ENCODE measurements around the gene BNC2.

BNC2 gene

GRCh38 chr9:16396389-16396788 lies 474.1 kb downstream of the BNC2 start:
- DNase-seq: no peak

DNA sequence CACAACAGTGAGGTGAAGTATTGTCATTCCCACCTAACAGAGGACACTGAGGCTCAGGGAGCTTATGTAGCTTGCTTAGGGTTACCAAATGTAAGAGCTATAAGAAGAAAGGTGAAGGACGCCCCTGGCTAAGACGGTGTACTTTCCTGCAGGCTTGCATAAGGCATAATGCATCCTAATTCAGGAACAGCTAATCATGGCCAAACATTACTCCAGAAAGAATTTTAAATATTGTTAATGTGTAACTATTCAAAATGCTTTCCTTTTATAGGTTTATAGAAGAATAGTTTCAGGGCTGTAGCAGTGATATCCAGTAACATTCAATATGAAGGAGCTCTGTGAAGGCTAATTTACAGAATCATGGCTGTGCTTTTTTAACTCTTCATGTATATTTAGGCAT lies 479.1 kb downstream of the BNC2 start:
- DNase-seq: no peak

DNA sequence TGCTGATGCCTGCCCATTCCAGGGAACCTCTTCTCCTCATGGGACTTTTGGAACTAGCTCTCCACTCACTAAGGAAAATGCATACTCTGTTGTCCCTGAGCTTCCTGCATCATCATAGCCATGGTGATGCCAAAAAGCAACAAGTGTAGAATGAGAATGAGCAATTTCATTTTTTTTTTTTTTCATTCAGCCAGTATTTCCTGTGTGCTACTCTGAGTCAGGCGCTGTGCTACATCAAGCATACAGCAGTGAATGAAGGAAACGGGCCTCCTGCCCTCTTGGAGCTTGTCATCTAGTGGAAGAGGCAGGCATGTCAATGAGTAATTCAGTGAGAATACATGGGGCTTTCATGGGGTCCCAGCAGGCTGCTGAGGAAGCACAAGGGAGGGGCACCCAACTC lies 483.1 kb downstream of the BNC2 start:
- no peak for DNase-seq

DNA sequence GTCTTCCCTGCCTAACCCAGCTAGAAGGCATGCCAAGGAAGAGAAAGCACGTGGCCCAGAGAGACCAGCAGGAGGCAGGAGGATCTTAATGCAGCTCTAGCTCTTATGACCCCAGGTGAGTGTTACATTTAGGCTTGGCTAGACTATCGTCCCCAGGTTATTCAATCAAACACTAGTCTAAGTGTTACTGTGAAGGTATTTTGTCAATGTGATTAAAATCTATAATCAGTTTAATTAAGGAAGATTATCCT lies 483.7 kb downstream of the BNC2 start:
- no peak for DNase-seq

DNA sequence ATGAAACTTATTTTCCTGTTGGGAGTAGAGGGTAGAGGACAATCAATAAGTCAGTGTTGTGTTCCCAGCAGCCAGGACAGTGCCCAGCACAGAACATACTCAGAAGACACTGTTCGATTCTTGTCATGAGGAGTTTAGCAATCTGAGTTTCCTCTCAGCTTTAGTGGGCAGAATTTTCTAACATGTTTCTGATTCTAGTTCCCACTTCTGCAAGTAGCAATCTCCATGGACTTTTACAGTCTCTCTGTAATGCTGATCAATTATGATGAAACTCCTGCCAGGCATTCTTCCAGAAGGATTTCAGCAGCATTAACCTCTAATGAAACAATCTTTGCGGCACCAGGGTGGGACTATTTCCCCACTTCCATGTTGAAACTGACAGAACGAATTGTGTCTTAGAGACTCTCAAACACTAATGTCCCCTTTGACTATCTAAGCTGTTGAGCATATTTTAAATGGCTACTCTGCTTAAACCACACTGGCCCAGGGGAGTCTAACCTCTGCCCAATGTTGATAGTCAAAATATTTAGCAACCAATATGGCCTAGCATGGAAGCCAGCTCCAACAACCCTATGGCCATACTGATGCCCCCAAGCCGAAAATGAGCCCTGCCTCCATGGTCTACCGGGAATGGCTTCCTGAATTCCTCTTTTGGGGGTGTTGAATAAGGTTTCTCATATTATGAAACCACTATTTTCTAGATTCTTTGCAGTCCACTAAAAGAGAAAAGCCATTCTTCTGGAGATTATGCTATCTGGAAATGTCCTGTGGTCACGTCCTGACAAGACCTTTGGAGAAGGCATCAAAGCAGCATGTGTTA lies 484.3 kb downstream of the BNC2 start:
- DNase-seq: no peak

GRCh38 chr9:16385590-16385989 lies 484.9 kb downstream of the BNC2 start:
- DNase-seq: no peak

DNA sequence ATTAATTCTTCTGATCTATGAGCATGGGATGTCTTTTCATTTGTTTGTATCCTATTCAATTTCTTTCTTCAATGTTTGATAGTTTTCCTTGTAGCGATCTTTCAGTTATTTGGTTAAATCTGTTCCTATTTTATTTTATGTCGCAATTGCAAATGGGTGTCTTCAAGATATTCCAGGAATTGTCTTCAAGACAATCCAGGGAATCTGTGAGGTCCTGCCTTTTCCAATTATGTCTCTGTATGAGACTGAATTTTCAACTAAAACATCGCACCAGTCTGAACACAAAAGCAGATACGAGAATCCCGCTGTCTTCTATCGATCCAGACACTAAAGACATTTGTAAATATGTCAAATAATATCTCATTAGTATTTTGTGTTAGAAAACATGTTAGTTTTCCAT lies 485.5 kb downstream of the BNC2 start:
- no peak for DNase-seq

- DNase-seq: no peak
These were observed 493.2 kb downstream of the BNC2 start for GRCh38 chr9:16377311-16377710.

- no peak for DNase-seq
These were observed 499.2 kb downstream of the BNC2 start for GRCh38 chr9:16371306-16371705.

- DNase-seq: no peak
These were observed 499.8 kb downstream of the BNC2 start for GRCh38 chr9:16370647-16371046.

DNA sequence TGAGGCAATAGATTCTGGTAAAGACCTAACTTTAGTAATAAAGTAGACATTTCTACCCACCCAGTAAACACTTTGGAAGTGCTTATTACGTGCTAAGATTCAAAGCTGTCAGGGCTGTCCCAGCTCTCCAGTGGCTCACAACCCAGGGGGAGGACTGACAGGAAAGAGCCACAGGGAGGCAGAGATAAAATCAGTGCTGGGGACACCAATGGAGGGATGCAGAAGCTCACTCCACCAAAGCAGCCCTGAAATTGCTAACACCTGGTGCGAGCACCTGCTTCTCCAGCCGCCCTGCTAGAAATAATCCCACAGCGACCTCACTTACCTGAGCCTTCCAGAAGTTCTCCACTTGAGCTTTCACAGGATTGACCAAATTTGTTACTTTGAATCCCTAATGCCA lies 501.0 kb downstream of the BNC2 start:
- DNase-seq: no peak

DNA sequence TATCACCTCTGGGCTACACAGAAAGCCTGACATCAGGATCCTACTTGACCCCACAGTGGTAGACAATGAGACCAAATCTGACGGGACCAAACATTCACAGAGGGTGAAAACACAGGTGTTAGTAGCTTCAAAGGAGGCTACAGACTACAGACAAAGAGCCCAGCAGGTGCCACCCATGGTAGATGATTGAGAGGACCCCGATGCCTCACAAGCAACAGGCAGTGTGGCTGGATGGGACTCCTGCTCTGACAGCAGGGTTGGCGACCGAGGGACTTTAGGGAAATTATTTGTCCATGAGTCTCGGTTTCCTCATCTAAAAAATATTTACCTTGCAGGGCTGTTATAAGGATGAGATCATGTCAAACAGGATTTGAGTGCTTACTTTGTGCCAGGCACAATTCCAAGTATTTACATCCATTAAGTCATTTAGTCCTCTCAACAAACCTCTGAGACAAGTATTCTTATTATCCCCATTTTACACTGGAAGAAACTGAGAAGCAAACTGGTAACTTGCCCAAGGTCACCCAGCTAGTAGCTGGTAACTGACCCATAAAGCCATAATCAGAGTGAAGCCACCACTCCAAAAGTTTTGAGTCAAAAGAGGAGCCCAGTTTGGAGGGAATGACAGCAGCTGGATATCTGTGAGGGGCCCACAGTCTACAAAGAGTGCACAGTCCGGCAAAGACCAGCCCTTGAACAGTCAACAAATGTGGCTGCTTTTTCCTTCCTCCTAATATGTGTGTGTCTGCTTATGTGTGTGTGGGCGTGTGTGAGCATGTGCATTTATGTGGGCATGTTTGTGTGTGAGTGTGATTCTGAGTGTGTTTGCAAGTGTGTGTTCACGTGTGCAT lies 502.0 kb downstream of the BNC2 start:
- DNase-seq: no peak

DNA sequence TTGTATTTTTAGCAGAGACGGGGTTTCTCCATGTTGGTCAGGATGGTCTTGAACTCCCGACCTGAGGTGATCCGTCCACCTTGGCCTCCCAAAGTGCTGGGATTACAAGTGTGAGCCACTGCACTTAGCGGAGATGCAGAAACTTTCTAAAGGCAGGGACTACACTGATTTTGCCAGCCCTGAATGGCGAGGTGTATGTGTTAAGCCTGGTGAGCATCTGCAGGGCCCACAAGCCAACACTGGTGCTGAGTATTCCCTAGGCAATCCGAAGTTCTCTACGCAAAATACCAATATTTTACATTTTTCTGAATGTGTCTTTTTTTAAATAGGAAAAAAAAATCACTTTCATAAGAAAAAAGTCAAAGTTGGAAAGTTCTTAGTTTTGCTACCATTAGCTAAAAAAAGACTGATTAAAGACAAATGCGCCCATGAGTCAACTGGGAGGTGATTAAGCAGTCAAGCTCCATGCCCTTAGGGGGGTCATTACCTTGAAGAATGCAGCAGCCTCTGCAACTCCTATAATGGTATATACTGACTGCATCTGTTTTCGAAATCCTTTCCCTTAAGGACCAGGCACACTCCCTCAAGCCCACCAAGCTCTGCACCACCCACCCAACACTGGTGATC lies 502.8 kb downstream of the BNC2 start:
- DNase-seq: no peak

DNA sequence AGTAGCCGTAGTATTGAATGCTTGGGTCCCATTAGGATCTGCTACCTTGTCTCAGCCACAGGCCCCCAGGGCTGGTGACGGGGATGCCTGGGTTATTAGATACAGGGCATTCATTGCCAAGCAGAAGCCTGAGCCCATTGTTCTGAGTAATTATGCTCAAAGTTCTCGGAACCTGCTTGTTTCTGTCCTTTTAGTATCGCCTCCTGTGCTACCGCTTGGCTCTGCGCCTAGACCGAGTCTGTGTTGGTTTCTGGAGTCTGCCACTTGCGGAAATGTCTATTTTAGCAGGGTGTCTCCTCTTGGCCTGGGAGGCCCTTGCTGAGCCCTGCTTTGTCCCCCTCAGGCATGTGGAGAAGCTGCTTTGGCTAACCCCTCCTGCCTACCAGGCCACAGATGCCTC lies 506.1 kb downstream of the BNC2 start:
- no peak for DNase-seq

DNA sequence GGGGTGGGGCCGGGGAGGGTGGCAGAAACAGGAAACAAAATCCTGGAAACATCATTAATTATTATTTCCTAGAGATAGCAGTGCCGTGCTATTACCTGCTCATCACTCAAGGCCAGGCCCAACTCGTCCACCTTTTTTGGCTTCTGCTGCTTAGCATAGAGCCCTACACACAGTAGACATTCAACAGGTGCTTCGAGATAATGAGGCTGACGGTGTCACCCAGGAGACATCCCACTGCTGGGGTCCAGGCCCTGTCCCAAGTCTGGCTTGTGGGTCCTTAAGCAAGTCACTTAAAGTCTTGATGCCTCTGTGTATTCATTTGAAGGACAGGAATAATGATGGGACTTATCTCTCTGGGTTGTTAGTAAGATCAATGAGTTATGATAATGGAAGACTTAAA lies 506.6 kb downstream of the BNC2 start:
- DNase-seq: no peak

- no peak for DNase-seq
These were observed 507.2 kb downstream of the BNC2 start for GRCh38 chr9:16363073-16363781.

GRCh38 chr9:16361939-16362338 lies 508.5 kb downstream of the BNC2 start:
- no peak for DNase-seq

GRCh38 chr9:16361118-16361517 lies 509.4 kb downstream of the BNC2 start:
- no peak for DNase-seq

DNA sequence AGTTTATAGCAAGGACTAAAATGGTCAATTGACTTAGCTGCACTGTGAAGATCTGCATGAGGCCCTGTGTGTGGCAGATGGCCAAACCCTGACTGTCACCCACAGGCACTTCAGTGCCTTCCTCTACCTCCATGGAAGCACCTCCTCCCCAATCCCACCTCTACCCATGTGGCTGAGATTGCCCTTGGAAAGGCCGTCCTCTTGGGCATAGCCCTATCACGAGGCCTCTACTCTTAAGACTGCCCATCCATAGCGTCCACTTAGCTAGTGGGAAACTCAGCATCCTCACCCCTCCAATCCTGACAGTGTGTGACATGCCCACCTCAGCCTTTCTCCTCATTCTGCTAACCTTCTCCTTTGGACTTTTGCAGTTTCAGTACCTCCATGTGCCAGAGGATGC lies 510.2 kb downstream of the BNC2 start:
- no peak for DNase-seq
